GM21528 (cell line): ENCODE measurements around the gene ARFGAP1.

Experiments used
- ATAC-seq: cut with Tn5 transposase; IDR thresholded peaks from one replicate; pipeline ENCODE4 v1.9.1; 2021; ENCODE audit warnings: mild to moderate bottlenecking, moderate library complexity; ENCODE audit not compliant: unreplicated experiment, low FRiP score

ARFGAP1 gene

GRCh38 chr20:63289311-63290135 is 16.9 kb downstream of the ARFGAP1 start:
- no peak for ATAC-seq

- ATAC-seq = no peak
These were observed 17.6 kb downstream of the ARFGAP1 start for GRCh38 chr20:63290136-63290676.

- no peak for ATAC-seq
These were observed 18.3 kb downstream of the ARFGAP1 start for GRCh38 chr20:63290677-63291472.

- ATAC-seq = no peak
These were observed 19.2 kb downstream of the ARFGAP1 start for GRCh38 chr20:63291811-63292210.

GRCh38 chr20:63292292-63292701 is 19.7 kb downstream of the ARFGAP1 start:
- no peak for ATAC-seq

GRCh38 chr20:63292904-63293303 is 20.3 kb downstream of the ARFGAP1 start, which contains the start of gene COL20A1:
TSS of gene COL20A1 (plus strand) at chr20:63293186. CDS start at chr20:63295108, 1,922 bp downstream.
- no peak for ATAC-seq

GRCh38 chr20:63293456-63293855 is 20.8 kb downstream of the ARFGAP1 start:
- ATAC-seq = no peak

GRCh38 chr20:63293871-63294535 is 21.4 kb downstream of the ARFGAP1 start:
- no peak for ATAC-seq

GRCh38 chr20:63294536-63294900 is 21.9 kb downstream of the ARFGAP1 start:
- no peak for ATAC-seq

GRCh38 chr20:63295018-63295417 is 22.4 kb downstream of the ARFGAP1 start:
- ATAC-seq = no peak

- ATAC-seq = no peak
These were observed 22.8 kb downstream of the ARFGAP1 start for GRCh38 chr20:63295422-63295821.

- ATAC-seq = no peak
These were observed 23.2 kb downstream of the ARFGAP1 start for GRCh38 chr20:63295846-63296245.

GRCh38 chr20:63296531-63297299 is 24.1 kb downstream of the ARFGAP1 start:
- ATAC-seq = no peak

GRCh38 chr20:63297371-63297781 is 24.8 kb downstream of the ARFGAP1 start:
- ATAC-seq = no peak

GRCh38 chr20:63297796-63298572 is 25.4 kb downstream of the ARFGAP1 start:
- ATAC-seq = no peak

- ATAC-seq = no peak
These were observed 26.2 kb downstream of the ARFGAP1 start for GRCh38 chr20:63298731-63299312.

- ATAC-seq = no peak
These were observed 29.1 kb downstream of the ARFGAP1 start for GRCh38 chr20:63301671-63302070.

GRCh38 chr20:63303095-63303666 is 30.6 kb downstream of the ARFGAP1 start:
- no peak for ATAC-seq

- ATAC-seq = no peak
These were observed 32.8 kb downstream of the ARFGAP1 start for GRCh38 chr20:63305393-63305792.
